Mesenchymal stem cell (in vitro differentiated cells and primary cell): ENCODE results near the gene MAN1C1.
A peak's percentile ranks its signal among the peaks of the same experiment; 100 is the strongest.

Source experiments
- DNase-seq: peaks from one replicate; pipeline ENCODE4 v3.0.0-alpha.2; 2013
- H2AFZ ChIP-seq: one replicate; pipeline ENCODE4 v1.6.1; 2013; ENCODE audit warnings: low read depth, mild to moderate bottlenecking, control low read depth, inconsistent platforms, low read length, moderate library complexity
- H2AK5ac ChIP-seq: 2 replicates; pipeline ENCODE4 v1.6.1; 2013; ENCODE audit warnings: low read length, moderate library complexity, mild to moderate bottlenecking, inconsistent platforms; ENCODE audit not compliant: severe bottlenecking
- H2BK120ac ChIP-seq: one replicate; pipeline ENCODE4 v1.6.1; 2013; ENCODE audit warnings: low read depth, mild to moderate bottlenecking, inconsistent platforms, low read length, moderate library complexity
- H2BK12ac ChIP-seq, 2 experiments: one replicate each; pipeline ENCODE4 v1.6.1; 2013; ENCODE audit warnings: inconsistent platforms in 2 of 2, low read length in 2 of 2, mild to moderate bottlenecking in 2 of 2, moderate library complexity in 2 of 2, control low read depth in 1 of 2
- H2BK15ac ChIP-seq: one replicate; pipeline ENCODE4 v1.6.1; 2013; ENCODE audit warnings: mild to moderate bottlenecking, low read depth, inconsistent platforms; ENCODE audit not compliant: poor library complexity, severe bottlenecking
- H2BK5ac ChIP-seq: 2 replicates; pipeline ENCODE4 v1.6.1; 2013; ENCODE audit warnings: low read depth, mild to moderate bottlenecking, low read length, control low read depth, inconsistent platforms; ENCODE audit not compliant: poor library complexity, severe bottlenecking
- H3K14ac ChIP-seq, 2 experiments: one replicate each; pipeline ENCODE4 v1.6.1; 2013; ENCODE audit warnings: inconsistent platforms in 2 of 2, low read length in 2 of 2, control low read depth in 1 of 2, mild to moderate bottlenecking in 1 of 2, moderate library complexity in 1 of 2
- H3K18ac ChIP-seq, 2 experiments: one replicate each; pipeline ENCODE4 v1.6.1; 2013; ENCODE audit warnings: inconsistent platforms in 2 of 2, low read length in 2 of 2, control low read depth in 1 of 2, low read depth in 1 of 2, mild to moderate bottlenecking in 1 of 2
- H3K23ac ChIP-seq, 2 experiments: one replicate each; pipeline ENCODE4 v1.6.1; 2013; ENCODE audit warnings: inconsistent platforms in 2 of 2, low read length in 2 of 2, mild to moderate bottlenecking in 2 of 2, moderate library complexity in 2 of 2, control low read depth in 1 of 2
- H3K27ac ChIP-seq: 2 replicates; pipeline ENCODE4 v1.5.1; 2013; ENCODE audit warnings: mild to moderate bottlenecking, moderate library complexity, low read length, control low read depth, inconsistent platforms; ENCODE audit not compliant: poor library complexity, severe bottlenecking
- H3K27me3 ChIP-seq, 2 experiments: 2 replicates each; pipeline versions ENCODE4 v1.6.1 to v1.7.0; 2013; ENCODE audit warnings: low read length in 2 of 2, mild to moderate bottlenecking in 2 of 2, moderate library complexity in 2 of 2, control low read depth in 1 of 2, inconsistent platforms in 1 of 2; ENCODE audit not compliant: control insufficient read depth in 1 of 2, insufficient read depth in 1 of 2
- H3K36me3 ChIP-seq, 2 experiments: 2 replicates each; pipeline versions ENCODE4 v1.6.1 to v1.7.0; 2013; ENCODE audit warnings: low read length in 2 of 2, control low read depth in 1 of 2, inconsistent platforms in 1 of 2, low read depth in 1 of 2, mild to moderate bottlenecking in 1 of 2; ENCODE audit not compliant: insufficient read depth in 2 of 2, control insufficient read depth in 1 of 2
- H3K4ac ChIP-seq, 2 experiments: one replicate each; pipeline ENCODE4 v1.6.1; 2013; ENCODE audit warnings: inconsistent platforms in 2 of 2, low read length in 2 of 2, mild to moderate bottlenecking in 2 of 2, moderate library complexity in 2 of 2, control low read depth in 1 of 2, low read depth in 1 of 2
- H3K4me1 ChIP-seq: 2 replicates; pipeline ENCODE4 v1.6.1; 2013; ENCODE audit warnings: low read depth, low read length, control low read depth; ENCODE audit not compliant: control insufficient read depth, insufficient read depth
- H3K4me2 ChIP-seq: 2 replicates; pipeline ENCODE4 v1.6.1; 2013; ENCODE audit warnings: low read length, mild to moderate bottlenecking, inconsistent platforms; ENCODE audit not compliant: poor library complexity, severe bottlenecking
- H3K4me3 ChIP-seq, 2 experiments: 2 replicates each; pipeline versions ENCODE4 v1.5.1 to v1.7.0; 2013; ENCODE audit warnings: low read length in 2 of 2, mild to moderate bottlenecking in 2 of 2, control low read depth in 1 of 2, low read depth in 1 of 2; ENCODE audit not compliant: insufficient read depth in 1 of 2
- H3K79me1 ChIP-seq: replicated peaks from 2 replicates; pipeline ENCODE4 v1.6.1; 2013; ENCODE audit warnings: mild to moderate bottlenecking, control low read depth, low read length, inconsistent platforms; ENCODE audit not compliant: poor library complexity, severe bottlenecking
- H3K9ac ChIP-seq: 2 replicates; pipeline ENCODE4 v1.7.0; 2013; ENCODE audit warnings: mild to moderate bottlenecking, low read length, moderate library complexity
- H3K9me3 ChIP-seq: 2 replicates; pipeline ENCODE4 v1.7.0; 2013; ENCODE audit warnings: mild to moderate bottlenecking, low read length; ENCODE audit not compliant: control insufficient read depth
- H4K8ac ChIP-seq: one replicate; pipeline ENCODE4 v1.6.1; 2013; ENCODE audit warnings: inconsistent platforms, mild to moderate bottlenecking, low read length, moderate library complexity
- H4K91ac ChIP-seq: one replicate; pipeline ENCODE4 v1.6.1; 2013; ENCODE audit warnings: mild to moderate bottlenecking, low read length, inconsistent platforms
- WGBS: methylation state at CpG from one replicate; pipeline ENCODE4 v1.1.7; 2013; ENCODE audit warnings: mixed read lengths; 5-methylcytosine and 5-hydroxymethylcytosine counted together

Gene MAN1C1

GRCh38 chr1:25615172-25615541 is 1.4 kb upstream of the MAN1C1 start:
- H3K4me3 ChIP-seq: peak overlapping the region in 1 of 2 experiments; percentile 76
- no peak overlapping the region for H3K27ac ChIP-seq
- H3K14ac ChIP-seq: no peak overlapping the region
- H4K91ac ChIP-seq: no peak overlapping the region
- H2BK12ac ChIP-seq: no peak overlapping the region
- H4K8ac ChIP-seq: no peak overlapping the region
- H2BK15ac ChIP-seq: no peak overlapping the region
- no peak for DNase-seq
- no peak overlapping the region for H3K23ac ChIP-seq
- no peaks in the 10 kb centered on the region for H3K79me1 ChIP-seq
- no peak overlapping the region for H2BK120ac ChIP-seq
- H3K9me3 ChIP-seq: no peaks in the 10 kb centered on the region
- H2AK5ac ChIP-seq: no peak overlapping the region
- H3K4ac ChIP-seq: no peak overlapping the region
- H3K4me1 ChIP-seq: peaks cover 24% of the 10 kb centered on the region
- H3K18ac ChIP-seq: no peak overlapping the region
- H3K27me3 ChIP-seq: peaks cover 21 to 67% of the 10 kb centered on the region in 2 experiments
- no peak overlapping the region for H2BK5ac ChIP-seq
- H3K4me2 ChIP-seq: no peak overlapping the region
- 45% methylated on average over 7 of the region's 7 CpGs for WGBS
- H3K9ac ChIP-seq: no peak overlapping the region
- H3K36me3 ChIP-seq: no peaks in the 10 kb centered on the region
- no peak overlapping the region for H2AFZ ChIP-seq

DNA sequence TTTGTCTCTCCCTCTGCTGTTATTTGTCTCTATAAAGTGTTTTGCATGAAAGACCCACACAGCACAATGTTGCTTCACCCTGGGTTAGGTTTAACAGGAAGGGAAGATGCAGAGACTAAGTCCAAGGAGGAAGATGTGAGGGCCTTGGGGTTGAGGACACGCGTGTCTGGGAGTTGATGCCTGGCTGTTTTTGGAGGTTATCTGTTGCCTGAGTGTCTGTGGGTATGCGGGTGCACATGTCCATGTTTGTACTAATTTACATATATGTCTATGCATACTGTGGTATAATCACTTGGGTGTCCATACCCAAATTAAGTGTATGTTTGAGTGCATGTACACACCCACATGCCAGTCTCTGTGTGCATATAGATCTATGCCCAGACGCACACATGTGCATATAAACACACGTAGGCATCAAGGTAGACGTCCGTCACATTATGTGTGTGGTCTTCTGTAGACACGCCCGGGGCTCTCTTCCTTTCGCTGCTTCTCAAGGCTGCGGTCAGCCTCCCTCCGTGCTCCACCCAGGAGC is 962 bp upstream of the MAN1C1 start:
- H4K91ac ChIP-seq: no peak overlapping the region
- no peak overlapping the region for H2BK5ac ChIP-seq
- WGBS: 23% methylated on average over 11 of the region's 12 CpGs
- no peak overlapping the region for H2BK120ac ChIP-seq
- no peak overlapping the region for H3K27ac ChIP-seq
- H3K4me2 ChIP-seq: peak overlapping the region; percentile 89
- H3K4ac ChIP-seq: peak overlapping the region in 1 of 2 experiments; percentile 41
- H3K79me1 ChIP-seq: no peaks in the 10 kb centered on the region
- DNase-seq: no peak
- H3K4me3 ChIP-seq: peak overlapping the region; percentile 58 to 76
- peak overlapping the region; percentile 59 for H2AFZ ChIP-seq
- no peak overlapping the region for H3K14ac ChIP-seq
- peak overlapping the region in 1 of 2 experiments; percentile 74 for H3K18ac ChIP-seq
- no peak overlapping the region for H2AK5ac ChIP-seq
- peaks cover 24% of the 10 kb centered on the region for H3K4me1 ChIP-seq
- peak overlapping the region; percentile 32 for H2BK15ac ChIP-seq
- no peaks in the 10 kb centered on the region for H3K9me3 ChIP-seq
- H3K36me3 ChIP-seq: no peaks in the 10 kb centered on the region
- H2BK12ac ChIP-seq: no peak overlapping the region
- H3K23ac ChIP-seq: no peak overlapping the region
- H4K8ac ChIP-seq: no peak overlapping the region
- H3K27me3 ChIP-seq: peaks cover 21 to 67% of the 10 kb centered on the region in 2 experiments
- peak overlapping the region; percentile 57 for H3K9ac ChIP-seq

GRCh38 chr1:25616987-25617624 is 515 bp downstream of the MAN1C1 start:
- peaks cover 0 to 4% of the 10 kb centered on the region in 2 experiments for H3K36me3 ChIP-seq
- H3K27me3 ChIP-seq: peaks cover 11 to 67% of the 10 kb centered on the region in 2 experiments
- no peaks in the 10 kb centered on the region for H3K9me3 ChIP-seq
- H4K8ac ChIP-seq: no peak overlapping the region
- peak overlapping the region; percentile 58 to 81 for H3K4me3 ChIP-seq
- H3K18ac ChIP-seq: peak overlapping the region in 1 of 2 experiments; percentile 48
- H2BK5ac ChIP-seq: no peak overlapping the region
- no peak overlapping the region for H3K4ac ChIP-seq
- peaks cover 24% of the 10 kb centered on the region for H3K4me1 ChIP-seq
- H3K79me1 ChIP-seq: no peaks in the 10 kb centered on the region
- under 1% methylated on average over 65 of the region's 94 CpGs for WGBS
- H2BK120ac ChIP-seq: no peak overlapping the region
- no peak overlapping the region for H4K91ac ChIP-seq
- peak overlapping the region; percentile 97 for H3K4me2 ChIP-seq
- H3K27ac ChIP-seq: no peak overlapping the region
- no peak for DNase-seq
- H3K14ac ChIP-seq: no peak overlapping the region
- H3K9ac ChIP-seq: peak overlapping the region; percentile 82
- no peak overlapping the region for H2AFZ ChIP-seq
- no peak overlapping the region for H2BK12ac ChIP-seq
- no peak overlapping the region for H2BK15ac ChIP-seq
- H3K23ac ChIP-seq: no peak overlapping the region
- H2AK5ac ChIP-seq: no peak overlapping the region

GRCh38 chr1:25617625-25618432 is 1.2 kb downstream of the MAN1C1 start:
- Histone ChIP-seq H3K18ac (no peak overlapping the region), H3K27me3 (peaks cover 7 to 70% of the 10 kb centered on the region in 2 experiments), H3K4me3 (peak overlapping the region; percentile 58 to 81), H3K14ac (no peak overlapping the region), H4K8ac (peak overlapping the region; percentile 38), H3K27ac (no peak overlapping the region), H3K9ac (peak overlapping the region; percentile 82), H3K23ac (peak overlapping the region in 1 of 2 experiments; percentile 5), H4K91ac (no peak overlapping the region), H3K79me1 (no peaks in the 10 kb centered on the region), H2AFZ (peak overlapping the region; percentile 32), H3K4me2 (peak overlapping the region; percentile 97), H3K4ac (no peak overlapping the region), H2BK15ac (no peak overlapping the region), H2BK120ac (no peak overlapping the region), H2BK5ac (no peak overlapping the region), H2AK5ac (no peak overlapping the region), H3K9me3 (no peaks in the 10 kb centered on the region), H3K36me3 (peaks cover 0 to 4% of the 10 kb centered on the region in 2 experiments), H3K4me1 (peaks cover 24% of the 10 kb centered on the region), H2BK12ac (peak overlapping the region in 1 of 2 experiments; percentile 6)
- WGBS: 4% methylated on average over 63 of the region's 66 CpGs
- no peak for DNase-seq
